ENCODE measurements around the gene PIP4P1.

The PIP4P1 gene

DNA sequence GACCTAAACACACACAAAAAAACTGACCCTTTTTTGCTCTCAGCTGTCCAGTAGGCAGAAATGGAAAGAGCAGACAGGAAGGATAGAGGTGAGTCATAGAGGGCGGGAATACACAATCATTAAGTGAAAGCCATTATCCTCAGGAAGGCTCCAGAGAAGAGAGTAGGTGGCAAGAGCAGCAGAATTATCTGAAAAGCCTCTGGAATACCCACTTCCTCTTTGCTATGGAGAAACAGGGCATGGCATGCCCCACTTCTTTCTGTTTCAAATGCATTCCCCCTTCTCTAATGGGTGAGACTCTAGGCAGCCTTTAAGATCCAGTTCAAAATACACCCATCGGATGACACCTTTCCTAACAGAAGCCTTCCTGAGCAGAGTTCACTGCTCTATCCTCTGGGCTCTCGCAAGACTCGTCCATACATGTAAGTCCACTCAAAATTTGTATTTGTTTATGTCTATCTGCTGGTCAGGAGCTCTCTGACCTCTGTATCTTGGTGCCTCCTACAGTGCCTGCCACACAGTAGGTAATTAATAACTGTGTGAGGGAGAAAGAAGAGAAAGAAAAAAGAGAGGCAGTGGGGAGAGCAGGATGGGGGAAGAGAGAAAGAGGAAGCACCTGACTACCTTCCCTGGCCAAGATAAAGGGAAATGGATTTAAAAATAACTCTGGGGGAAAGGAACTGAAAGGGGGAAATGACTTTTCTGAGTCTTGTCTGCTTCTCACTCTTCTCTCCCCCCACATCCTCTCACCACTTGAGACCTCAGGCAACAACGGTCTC lies 33.8 kb downstream of the PIP4P1 start:
- peaks cover 24% of the 10 kb centered on the region for H3K4me1 ChIP-seq (ENCODE audit: control insufficient read depth, insufficient read depth, low read length)
- no peak overlapping the region for H3K9ac ChIP-seq (ENCODE audit: low read length)
- no peaks in the 10 kb centered on the region for H3K9me3 ChIP-seq (ENCODE audit: control insufficient read depth, low read length)
- no peaks in the 10 kb centered on the region for H3K36me3 ChIP-seq (ENCODE audit: control insufficient read depth, insufficient read depth, low read length)
- no peak overlapping the region for H3K4me3 ChIP-seq (ENCODE audit: low read length)
- no peaks in the 10 kb centered on the region for H3K27me3 ChIP-seq (ENCODE audit: control insufficient read depth, insufficient read depth, low read length)

DNA sequence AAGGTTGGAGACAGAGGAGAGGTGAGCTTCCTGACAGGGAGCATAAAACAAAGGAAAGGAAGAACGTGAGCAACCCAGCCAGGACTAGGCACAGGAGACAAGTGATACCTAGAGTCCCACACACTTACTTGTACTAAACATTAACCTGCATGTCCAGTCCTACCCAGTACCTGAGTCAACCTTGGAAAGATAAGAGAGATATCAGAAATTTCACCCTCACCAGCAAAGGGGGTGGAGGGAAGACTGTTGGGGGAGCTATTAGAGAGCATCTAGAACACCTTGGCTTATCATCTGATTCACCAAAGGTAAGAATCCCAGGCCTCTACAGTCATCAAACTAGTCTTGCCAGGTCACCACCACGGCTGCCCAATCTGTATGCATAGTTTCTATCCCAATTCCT lies 36.4 kb downstream of the PIP4P1 start:
- H3K36me3 ChIP-seq (ENCODE audit: control insufficient read depth, insufficient read depth, low read length), result no peaks in the 10 kb centered on the region
- H3K4me1 ChIP-seq (ENCODE audit: control insufficient read depth, insufficient read depth, low read length), result peaks cover 26% of the 10 kb centered on the region
- H3K9ac ChIP-seq (ENCODE audit: low read length), result no peak overlapping the region
- no peaks in the 10 kb centered on the region for H3K9me3 ChIP-seq (ENCODE audit: control insufficient read depth, low read length)
- H3K4me3 ChIP-seq (ENCODE audit: low read length), result no peak overlapping the region
- no peaks in the 10 kb centered on the region for H3K27me3 ChIP-seq (ENCODE audit: control insufficient read depth, insufficient read depth, low read length)

DNA sequence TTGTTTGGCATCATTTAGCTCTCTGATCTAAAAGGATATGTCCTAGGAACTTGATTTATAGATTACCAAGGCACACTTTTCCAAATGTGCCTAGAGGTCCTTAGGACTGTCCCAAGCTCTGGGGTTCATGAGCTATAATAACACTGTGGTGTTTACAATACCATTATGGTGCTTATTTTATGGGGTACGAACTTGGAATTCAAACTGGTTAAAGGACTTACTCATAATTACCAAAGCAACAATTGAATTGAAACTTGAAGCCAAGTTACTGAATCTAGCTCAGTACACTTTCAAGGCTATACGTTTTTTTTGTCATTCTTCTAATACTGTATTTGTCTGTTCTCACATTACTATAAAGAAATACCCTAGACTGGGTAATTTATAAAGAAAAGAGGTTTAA lies 38.3 kb downstream of the PIP4P1 start:
- H3K27me3 ChIP-seq (ENCODE audit: control insufficient read depth, insufficient read depth, low read length), result no peaks in the 10 kb centered on the region
- peaks cover 42% of the 10 kb centered on the region for H3K4me1 ChIP-seq (ENCODE audit: control insufficient read depth, insufficient read depth, low read length)
- H3K4me3 ChIP-seq (ENCODE audit: low read length), result no peak overlapping the region
- H3K36me3 ChIP-seq (ENCODE audit: control insufficient read depth, insufficient read depth, low read length), result no peaks in the 10 kb centered on the region
- no peak overlapping the region for H3K9ac ChIP-seq (ENCODE audit: low read length)
- no peaks in the 10 kb centered on the region for H3K9me3 ChIP-seq (ENCODE audit: control insufficient read depth, low read length)

DNA sequence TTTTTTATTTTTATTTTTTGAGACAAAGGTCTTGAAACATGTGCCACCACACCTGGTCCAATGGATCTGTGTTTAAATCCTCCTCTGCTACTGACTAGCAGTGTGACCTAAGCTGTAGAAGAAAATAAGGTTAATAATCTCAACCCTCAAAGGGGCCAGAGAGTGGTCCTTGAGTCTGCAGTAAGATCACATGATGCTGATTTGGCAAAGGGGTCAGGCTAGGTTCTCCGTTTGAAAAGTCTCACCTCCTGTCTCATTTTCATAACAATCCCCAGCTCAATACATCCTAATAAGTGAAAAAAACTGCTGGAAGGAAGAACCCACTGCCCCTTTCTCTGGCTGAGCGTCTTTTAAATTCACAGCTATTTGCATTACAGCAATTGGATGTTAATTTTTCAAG lies 40.0 kb downstream of the PIP4P1 start:
- H3K4me3 ChIP-seq (ENCODE audit: low read length), result no peak overlapping the region
- no peaks in the 10 kb centered on the region for H3K36me3 ChIP-seq (ENCODE audit: control insufficient read depth, insufficient read depth, low read length)
- H3K9ac ChIP-seq (ENCODE audit: low read length), result no peak overlapping the region

DNA sequence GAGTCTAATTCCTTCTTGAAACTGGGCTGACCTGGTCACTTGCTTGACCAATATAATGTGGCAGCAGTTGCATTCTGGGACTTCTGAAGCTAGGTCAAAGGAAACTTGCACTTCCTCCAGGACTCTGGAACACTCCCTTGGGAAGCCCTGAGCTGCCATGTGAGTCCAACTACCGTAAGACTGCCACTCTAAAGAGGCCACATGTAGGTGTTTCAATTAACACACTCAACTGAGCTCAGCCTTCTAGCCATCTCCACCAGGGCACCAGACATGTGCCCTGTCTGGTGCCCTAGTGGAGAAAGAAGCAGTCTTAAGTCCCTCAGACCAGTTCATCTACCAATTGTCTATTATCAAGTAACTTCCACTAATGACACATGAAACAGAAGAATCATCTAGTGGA lies 41.8 kb downstream of the PIP4P1 start:
- H3K9ac ChIP-seq (ENCODE audit: low read length), result no peak overlapping the region
- no peaks in the 10 kb centered on the region for H3K27me3 ChIP-seq (ENCODE audit: control insufficient read depth, insufficient read depth, low read length)
- no peak overlapping the region for H3K4me3 ChIP-seq (ENCODE audit: low read length)
- no peaks in the 10 kb centered on the region for H3K36me3 ChIP-seq (ENCODE audit: control insufficient read depth, insufficient read depth, low read length)
- no peaks in the 10 kb centered on the region for H3K9me3 ChIP-seq (ENCODE audit: control insufficient read depth, low read length)
- H3K4me1 ChIP-seq (ENCODE audit: control insufficient read depth, insufficient read depth, low read length), result peaks cover 56% of the 10 kb centered on the region

More for the DNA sequence above, 40.0 kb downstream of the PIP4P1 start:
- no peaks in the 10 kb centered on the region for H3K9me3 ChIP-seq (ENCODE audit: control insufficient read depth, low read length)
- peaks cover 51% of the 10 kb centered on the region for H3K4me1 ChIP-seq (ENCODE audit: control insufficient read depth, insufficient read depth, low read length)
- H3K27me3 ChIP-seq (ENCODE audit: control insufficient read depth, insufficient read depth, low read length), result no peaks in the 10 kb centered on the region

DNA sequence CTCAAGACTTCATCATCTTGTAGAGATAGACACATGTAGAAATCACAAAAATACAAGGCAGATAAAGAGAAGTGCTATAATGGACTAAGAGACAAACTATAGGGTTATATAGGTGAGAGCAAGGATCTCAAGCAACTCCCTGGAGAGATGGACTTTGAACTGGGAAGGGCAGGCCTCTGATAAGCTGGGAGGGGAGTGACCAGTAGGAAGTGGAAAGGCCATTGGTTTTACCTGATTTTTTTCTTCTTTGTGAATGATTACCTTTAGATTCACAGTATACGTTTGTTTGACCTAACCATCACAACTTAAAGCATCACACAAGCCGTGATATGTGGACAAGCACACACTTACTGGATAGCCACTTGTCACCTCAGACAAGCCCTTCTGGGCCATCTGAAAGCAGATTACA lies 42.7 kb downstream of the PIP4P1 start:
- H3K9me3 ChIP-seq (ENCODE audit: control insufficient read depth, low read length), result no peaks in the 10 kb centered on the region

DNA sequence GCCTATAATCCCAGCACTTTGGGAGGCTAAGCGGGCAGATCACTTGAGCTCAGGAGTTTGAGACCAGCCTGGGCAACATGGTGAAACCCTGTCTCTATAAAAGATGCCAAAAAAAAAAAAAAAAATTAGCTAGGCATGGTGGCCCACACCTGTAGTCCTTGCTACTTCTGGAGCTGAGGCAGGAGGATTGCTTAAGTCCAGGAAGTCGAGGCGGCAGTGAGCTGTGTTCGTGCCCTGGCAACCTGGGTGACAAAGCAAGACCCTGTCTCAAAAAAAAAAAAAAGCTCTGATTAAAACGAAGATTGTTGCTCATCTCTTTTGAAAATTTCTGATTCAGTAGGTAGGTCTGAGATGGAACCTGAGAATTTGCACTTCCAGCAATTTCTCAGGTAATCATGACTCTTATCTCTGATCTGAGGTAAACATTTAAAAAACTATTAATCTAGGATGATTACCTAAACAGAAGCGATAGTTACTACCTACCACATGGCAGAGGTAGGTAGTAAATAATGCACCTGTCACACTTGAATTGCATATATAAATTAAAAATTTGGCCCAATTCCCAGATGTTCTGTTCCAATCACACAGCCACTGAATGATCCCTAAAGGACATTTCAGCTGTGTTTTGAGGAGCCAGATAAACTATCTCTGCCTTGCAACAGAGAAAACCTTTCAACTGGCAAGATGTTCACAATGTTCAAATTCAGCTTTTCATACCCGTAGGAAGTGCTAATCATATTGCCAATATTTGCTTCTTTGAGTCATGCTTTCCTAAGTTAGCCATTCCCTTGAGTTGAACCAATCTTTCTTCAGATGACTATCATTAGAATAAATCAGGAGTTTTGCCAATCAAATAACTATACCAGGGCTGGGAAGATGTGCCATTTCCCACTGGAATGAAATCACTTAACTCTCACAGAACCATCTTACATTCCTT lies 43.7 kb downstream of the PIP4P1 start:
- peaks cover 66% of the 10 kb centered on the region for H3K4me1 ChIP-seq (ENCODE audit: control insufficient read depth, insufficient read depth, low read length)
- no peaks in the 10 kb centered on the region for H3K36me3 ChIP-seq (ENCODE audit: control insufficient read depth, insufficient read depth, low read length)
- H3K27me3 ChIP-seq (ENCODE audit: control insufficient read depth, insufficient read depth, low read length), result no peaks in the 10 kb centered on the region
- H3K9me3 ChIP-seq (ENCODE audit: control insufficient read depth, low read length), result no peaks in the 10 kb centered on the region
- H3K4me3 ChIP-seq (ENCODE audit: low read length), result no peak overlapping the region
- no peak overlapping the region for H3K9ac ChIP-seq (ENCODE audit: low read length)

More for the DNA sequence above, 42.7 kb downstream of the PIP4P1 start:
- Histone ChIP-seq H3K36me3 (ENCODE audit: control insufficient read depth, insufficient read depth, low read length) (no peaks in the 10 kb centered on the region), H3K4me1 (ENCODE audit: control insufficient read depth, insufficient read depth, low read length) (peaks cover 65% of the 10 kb centered on the region), H3K4me3 (ENCODE audit: low read length) (no peak overlapping the region), H3K27me3 (ENCODE audit: control insufficient read depth, insufficient read depth, low read length) (no peaks in the 10 kb centered on the region), H3K9ac (ENCODE audit: low read length) (no peak overlapping the region)

DNA sequence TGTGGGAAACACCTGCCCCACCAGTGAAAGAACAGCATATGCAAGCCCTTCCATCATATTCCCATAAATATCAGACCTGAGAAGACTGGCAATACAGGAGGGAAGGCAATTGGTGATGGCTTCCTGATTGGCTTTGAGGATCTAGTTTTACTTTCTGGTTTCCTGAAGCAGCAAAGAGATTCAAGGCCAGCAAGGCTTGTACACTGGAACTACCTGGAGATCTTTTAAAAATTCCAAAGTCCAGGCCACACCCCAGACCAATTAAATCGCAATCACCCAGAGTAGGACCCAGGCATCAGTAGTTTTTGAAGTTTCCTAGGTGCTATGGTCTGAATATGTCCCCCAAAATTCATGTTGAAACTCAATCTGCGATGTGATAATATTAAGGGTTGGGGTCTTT lies 45.0 kb downstream of the PIP4P1 start:
- Histone ChIP-seq H3K9ac (ENCODE audit: low read length) (peak overlapping the region; percentile 53), H3K4me1 (ENCODE audit: control insufficient read depth, insufficient read depth, low read length) (peaks cover 64% of the 10 kb centered on the region), H3K4me3 (ENCODE audit: low read length) (no peak overlapping the region), H3K27me3 (ENCODE audit: control insufficient read depth, insufficient read depth, low read length) (no peaks in the 10 kb centered on the region), H3K9me3 (ENCODE audit: control insufficient read depth, low read length) (no peaks in the 10 kb centered on the region), H3K36me3 (ENCODE audit: control insufficient read depth, insufficient read depth, low read length) (no peaks in the 10 kb centered on the region)

DNA sequence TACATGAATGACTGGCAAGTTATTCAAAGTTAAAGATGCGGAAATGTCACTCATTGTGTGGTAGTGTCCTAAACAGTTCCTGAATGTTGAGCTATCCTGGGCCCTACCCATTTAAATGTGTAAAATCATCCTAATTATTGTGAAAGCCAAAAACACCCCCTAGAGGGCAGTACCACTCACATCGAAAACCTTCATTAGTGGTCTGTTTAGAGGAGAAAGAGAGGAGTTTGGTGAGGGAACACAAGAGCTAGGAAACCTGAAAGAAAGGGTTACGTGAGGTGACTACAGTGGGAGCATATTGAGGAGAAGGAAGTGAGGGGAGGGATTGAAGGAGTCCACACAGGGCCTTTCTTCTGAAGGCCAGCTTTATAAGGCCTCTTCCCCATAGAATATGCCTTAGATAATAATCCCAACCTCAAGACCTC lies 45.4 kb downstream of the PIP4P1 start:
- Histone ChIP-seq H3K4me1 (ENCODE audit: control insufficient read depth, insufficient read depth, low read length) (peaks cover 65% of the 10 kb centered on the region), H3K4me3 (ENCODE audit: low read length) (no peak overlapping the region), H3K9me3 (ENCODE audit: control insufficient read depth, low read length) (no peaks in the 10 kb centered on the region)

DNA sequence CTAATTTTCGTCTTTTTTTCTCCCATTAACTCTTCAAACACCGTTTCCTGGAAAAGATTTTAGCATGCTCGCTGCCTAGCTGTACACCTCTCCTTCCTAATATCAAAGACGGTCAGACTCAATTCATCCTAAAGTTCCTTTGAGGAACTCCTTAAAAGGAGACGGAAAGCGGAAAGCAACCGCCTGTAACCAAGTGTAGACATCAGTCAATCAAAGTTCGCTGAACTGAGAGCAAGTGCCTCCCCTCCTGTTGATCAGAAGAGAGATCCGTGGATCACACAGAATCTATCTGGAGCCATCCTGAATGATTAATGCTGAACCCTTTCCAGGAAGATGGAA lies 47.5 kb downstream of the PIP4P1 start:
- H3K9me3 ChIP-seq (ENCODE audit: control insufficient read depth, low read length), result no peaks in the 10 kb centered on the region
- H3K4me1 ChIP-seq (ENCODE audit: control insufficient read depth, insufficient read depth, low read length), result peaks cover 53% of the 10 kb centered on the region
- H3K4me3 ChIP-seq (ENCODE audit: low read length), result peak overlapping the region; percentile 67
- H3K36me3 ChIP-seq (ENCODE audit: control insufficient read depth, insufficient read depth, low read length), result no peaks in the 10 kb centered on the region
- H3K27me3 ChIP-seq (ENCODE audit: control insufficient read depth, insufficient read depth, low read length), result no peaks in the 10 kb centered on the region
- peak overlapping the region; percentile 92 for H3K9ac ChIP-seq (ENCODE audit: low read length)

More for the DNA sequence above, 45.4 kb downstream of the PIP4P1 start:
- peak overlapping the region; percentile 53 for H3K9ac ChIP-seq (ENCODE audit: low read length)
- no peaks in the 10 kb centered on the region for H3K27me3 ChIP-seq (ENCODE audit: control insufficient read depth, insufficient read depth, low read length)
- no peaks in the 10 kb centered on the region for H3K36me3 ChIP-seq (ENCODE audit: control insufficient read depth, insufficient read depth, low read length)

DNA sequence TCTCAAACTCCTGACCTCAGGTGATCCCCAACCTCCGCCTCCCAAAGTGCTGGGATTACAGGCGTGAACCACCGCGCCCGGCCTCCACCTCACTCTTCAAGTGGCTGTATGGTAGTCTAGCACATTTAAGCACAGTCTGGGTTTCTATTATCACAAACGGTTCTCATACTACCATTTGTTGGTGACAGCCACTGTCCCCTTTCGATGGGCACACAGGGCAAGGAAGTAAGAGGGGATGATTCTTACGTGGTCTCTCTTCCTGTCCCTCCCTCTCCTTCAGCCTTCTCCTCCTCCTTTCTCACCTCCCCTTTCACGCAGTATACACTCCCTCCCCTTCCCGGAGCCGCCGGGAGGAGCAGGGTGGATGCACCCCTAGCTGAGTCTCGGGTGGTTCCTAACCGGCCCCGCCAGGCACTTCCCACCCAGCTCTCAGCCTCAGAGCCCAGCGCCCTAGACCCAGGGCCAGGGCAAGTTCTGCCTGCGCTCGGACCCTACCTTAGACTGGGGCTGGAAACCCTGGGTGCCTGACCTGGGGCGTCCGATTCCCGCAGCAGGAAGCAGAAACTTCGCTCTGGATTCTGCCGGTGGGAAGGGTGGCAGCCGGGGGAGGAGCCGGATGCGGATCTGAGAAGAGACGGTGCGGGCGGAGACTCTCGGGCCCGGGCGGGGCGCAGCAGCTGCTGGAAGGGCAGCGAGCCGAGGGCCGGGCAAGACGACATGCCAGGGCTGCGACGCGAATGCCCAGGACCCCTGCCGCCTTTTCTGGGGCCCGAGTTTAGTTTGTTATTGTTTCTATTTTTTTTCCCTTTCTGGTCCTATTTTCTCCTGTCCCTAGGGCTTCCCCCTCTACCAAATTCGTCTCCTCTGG lies 48.1 kb downstream of the PIP4P1 start, which contains the start of gene TEP1:
Gene TEP1, minus strand, starts transcription at position 626 of the 868 bp plus-strand sequence. CDS start 5,062 bp downstream, outside the sequence.
- Histone ChIP-seq H3K4me3 (ENCODE audit: low read length) (peak within 1 kb of the TSS; percentile 67), H3K4me1 (ENCODE audit: control insufficient read depth, insufficient read depth, low read length) (peaks cover 49% of the 10 kb centered on the region), H3K9ac (ENCODE audit: low read length) (peak within 1 kb of the TSS; percentile 92), H3K27me3 (ENCODE audit: control insufficient read depth, insufficient read depth, low read length) (no peaks in the 10 kb centered on the region), H3K36me3 (ENCODE audit: control insufficient read depth, insufficient read depth, low read length) (no peaks in the 10 kb centered on the region), H3K9me3 (ENCODE audit: control insufficient read depth, low read length) (no peaks in the 10 kb centered on the region)

All from mucosa of stomach (tissue), 1 donor.